Measurements from ENCODE around the gene LPAR4.

DNA sequence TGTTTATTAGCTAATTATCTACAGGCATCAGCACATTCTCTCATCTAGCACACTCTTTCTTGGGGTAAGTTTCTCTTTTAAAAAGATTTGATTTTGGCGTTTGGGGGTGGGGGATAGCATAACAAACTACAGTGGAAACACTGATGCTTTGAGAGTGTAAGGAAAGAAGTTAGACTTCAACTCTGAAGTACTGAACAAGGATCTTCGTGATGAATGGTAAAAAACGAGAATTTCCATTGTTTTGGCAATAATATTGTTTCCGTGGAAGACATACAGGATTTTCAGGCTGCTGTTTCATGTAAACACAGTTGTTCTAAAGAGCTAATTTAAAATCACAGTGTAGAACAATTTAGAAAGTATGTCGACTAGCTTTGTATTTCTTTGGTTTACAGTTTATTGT lies 451 bp downstream of the LPAR4 start:
- TF ChIP-seq, protein P1, sequence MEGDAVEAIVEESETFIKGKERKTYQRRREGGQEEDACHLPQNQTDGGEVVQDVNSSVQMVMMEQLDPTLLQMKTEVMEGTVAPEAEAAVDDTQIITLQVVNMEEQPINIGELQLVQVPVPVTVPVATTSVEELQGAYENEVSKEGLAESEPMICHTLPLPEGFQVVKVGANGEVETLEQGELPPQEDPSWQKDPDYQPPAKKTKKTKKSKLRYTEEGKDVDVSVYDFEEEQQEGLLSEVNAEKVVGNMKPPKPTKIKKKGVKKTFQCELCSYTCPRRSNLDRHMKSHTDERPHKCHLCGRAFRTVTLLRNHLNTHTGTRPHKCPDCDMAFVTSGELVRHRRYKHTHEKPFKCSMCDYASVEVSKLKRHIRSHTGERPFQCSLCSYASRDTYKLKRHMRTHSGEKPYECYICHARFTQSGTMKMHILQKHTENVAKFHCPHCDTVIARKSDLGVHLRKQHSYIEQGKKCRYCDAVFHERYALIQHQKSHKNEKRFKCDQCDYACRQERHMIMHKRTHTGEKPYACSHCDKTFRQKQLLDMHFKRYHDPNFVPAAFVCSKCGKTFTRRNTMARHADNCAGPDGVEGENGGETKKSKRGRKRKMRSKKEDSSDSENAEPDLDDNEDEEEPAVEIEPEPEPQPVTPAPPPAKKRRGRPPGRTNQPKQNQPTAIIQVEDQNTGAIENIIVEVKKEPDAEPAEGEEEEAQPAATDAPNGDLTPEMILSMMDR (IDR thresholded peaks at IDR 0.05) = no peak
- TF ChIP-seq POLR2A (IDR thresholded peaks at IDR 0.05) = no peak
